Fibroblast of pulmonary artery (primary cell): Measurements from ENCODE around the gene ZNF692.

Experiments
- DNase-seq: peaks from one replicate; pipeline ENCODE4 v3.0.0-alpha.2; 2010; ENCODE audit warnings: low read depth
- H3K4me3 ChIP-seq: replicated peaks from 2 replicates; pipeline ENCODE4 v1.5.1; 2011; ENCODE audit warnings: low read depth, mild to moderate bottlenecking, control low read depth, low read length, moderate library complexity
- TF ChIP-seq, protein P1 (sequence below): IDR thresholded peaks from 2 replicates; pipeline ENCODE4 v1.5.1; 2011; ENCODE audit warnings: mild to moderate bottlenecking, control low read depth, low read length, inconsistent platforms; ENCODE audit errors: missing control alignments

Gene ZNF692

DNA sequence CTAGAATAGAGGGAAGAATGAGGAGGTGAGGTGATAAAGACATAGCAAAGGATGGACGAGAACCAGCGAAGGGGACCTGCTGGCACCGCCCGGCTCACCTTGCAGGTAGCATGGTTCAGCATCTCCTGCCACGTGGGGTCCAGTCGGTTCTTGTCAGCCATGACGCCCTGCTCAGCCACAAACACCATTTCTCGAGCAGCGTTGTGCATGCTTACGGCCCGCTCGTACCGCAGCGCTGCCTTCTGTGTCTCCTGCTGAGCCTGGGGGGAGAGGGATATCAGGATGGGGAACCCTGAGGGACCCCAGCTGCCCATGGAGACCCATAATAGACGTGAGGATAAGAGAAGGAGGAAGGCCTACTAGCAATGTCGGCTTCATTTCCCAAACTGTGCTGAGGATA, 44.5 kb downstream of the ZNF692 start:
- H3K4me3 ChIP-seq: no peak overlapping the region
- TF ChIP-seq, protein P1, sequence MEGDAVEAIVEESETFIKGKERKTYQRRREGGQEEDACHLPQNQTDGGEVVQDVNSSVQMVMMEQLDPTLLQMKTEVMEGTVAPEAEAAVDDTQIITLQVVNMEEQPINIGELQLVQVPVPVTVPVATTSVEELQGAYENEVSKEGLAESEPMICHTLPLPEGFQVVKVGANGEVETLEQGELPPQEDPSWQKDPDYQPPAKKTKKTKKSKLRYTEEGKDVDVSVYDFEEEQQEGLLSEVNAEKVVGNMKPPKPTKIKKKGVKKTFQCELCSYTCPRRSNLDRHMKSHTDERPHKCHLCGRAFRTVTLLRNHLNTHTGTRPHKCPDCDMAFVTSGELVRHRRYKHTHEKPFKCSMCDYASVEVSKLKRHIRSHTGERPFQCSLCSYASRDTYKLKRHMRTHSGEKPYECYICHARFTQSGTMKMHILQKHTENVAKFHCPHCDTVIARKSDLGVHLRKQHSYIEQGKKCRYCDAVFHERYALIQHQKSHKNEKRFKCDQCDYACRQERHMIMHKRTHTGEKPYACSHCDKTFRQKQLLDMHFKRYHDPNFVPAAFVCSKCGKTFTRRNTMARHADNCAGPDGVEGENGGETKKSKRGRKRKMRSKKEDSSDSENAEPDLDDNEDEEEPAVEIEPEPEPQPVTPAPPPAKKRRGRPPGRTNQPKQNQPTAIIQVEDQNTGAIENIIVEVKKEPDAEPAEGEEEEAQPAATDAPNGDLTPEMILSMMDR: no peak
- DNase-seq: no peak

DNA sequence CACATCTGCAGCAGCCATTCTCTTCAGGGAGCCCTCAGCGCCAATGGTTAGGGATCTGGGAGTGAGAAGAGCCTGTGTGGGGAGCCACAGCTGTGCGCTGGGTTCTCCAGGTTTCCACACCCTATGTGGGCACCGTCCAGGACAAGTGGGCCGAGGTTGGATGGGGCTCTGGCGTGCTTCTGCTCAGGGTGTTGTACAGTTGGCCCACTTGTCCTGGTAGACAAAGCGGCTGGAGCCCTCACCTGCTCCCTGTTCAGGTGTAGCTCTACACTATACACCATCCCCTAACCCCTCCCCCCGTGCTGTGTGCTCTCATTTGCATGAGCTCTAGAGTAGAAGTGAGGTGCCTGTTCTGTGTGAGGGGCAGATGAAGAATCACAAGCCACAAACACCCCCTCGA, 45.3 kb downstream of the ZNF692 start:
- TF ChIP-seq, protein P1: no peak
- DNase-seq: no peak

DNA sequence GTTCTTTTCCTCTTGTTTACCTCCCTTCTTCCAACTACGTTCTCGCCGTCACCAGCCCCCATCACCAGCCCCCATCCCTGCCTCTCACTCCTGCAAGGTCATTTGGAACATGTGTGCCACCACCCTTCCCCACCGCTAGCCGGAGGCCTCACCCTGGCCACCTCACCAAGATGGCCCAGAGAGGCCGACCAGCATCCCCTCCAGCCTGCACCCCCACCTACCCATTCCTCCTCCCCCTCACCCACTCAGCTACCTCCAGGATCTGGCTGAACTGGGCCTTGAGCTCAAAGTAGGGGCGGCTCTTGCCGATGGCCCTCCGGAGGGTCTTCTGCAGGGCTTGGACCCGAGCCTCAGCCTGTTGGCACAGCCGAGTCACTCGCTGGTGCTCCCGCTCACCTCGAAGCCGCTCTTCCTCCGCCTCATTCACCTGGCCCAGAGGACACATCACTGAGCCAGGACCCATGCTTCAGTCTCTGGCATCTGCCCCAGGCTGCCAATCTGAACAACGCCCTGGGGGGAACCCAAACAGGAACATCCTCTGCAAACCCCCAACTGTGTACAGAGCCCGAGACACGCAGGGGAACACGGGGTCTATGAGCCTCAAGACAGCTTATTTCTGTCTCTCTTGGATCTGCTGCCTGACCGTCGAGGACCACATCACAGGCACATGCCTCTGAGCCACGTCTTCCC, 46.0 kb downstream of the ZNF692 start:
- TF ChIP-seq, protein P1: no peak
- no peak for DNase-seq
- no peak overlapping the region for H3K4me3 ChIP-seq

More for the DNA sequence above, 45.3 kb downstream of the ZNF692 start:
- H3K4me3 ChIP-seq: no peak overlapping the region

DNA sequence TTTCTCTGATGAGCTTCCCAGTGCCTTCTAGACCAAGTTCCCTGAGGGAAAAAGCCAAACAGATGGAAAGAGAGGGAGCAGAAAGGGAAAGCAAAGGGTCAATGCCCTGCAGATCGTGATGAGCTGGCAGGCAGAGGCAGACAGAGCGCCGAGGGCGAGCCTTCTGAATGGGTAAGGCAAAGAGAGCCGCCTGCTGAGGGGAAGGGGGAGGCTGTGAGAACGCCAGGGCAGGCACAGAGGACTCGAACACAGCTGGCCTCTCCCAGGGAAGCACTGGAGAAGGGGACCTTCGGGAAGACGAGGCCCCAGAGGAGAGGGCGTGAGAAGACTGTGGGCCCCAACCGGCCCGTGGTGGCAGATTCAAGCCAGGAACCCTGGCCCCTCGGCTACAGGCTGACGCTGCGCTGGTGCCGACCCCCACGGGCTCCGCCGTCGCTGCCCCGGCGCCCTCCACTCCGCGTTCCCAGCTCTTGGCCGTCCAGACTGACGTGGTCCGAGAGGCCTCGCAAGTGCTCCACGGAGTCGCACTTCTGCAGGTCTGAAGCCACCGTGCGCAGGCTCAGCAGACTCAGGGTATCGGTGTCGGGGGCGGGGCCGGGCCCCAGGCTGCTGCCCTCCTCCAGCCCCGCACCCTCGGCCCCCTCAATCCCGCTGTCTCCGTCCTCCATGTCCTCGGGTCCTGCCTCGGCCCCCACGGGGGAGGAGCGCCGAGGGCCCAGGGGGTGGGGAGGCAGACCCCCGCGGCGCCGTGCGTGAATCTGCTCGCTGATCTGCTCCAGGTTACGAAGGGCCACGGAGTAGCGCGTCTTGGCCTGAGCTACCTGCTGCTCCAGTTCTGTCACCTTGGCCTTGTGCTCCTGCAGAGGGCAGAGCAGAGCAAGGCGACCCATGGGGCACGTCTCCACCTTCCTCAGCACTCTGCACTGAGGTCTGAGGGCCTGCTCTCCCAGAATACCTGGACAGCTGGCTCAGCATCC, 47.1 kb downstream of the ZNF692 start:
- no peak for DNase-seq
- H3K4me3 ChIP-seq: no peak overlapping the region

DNA sequence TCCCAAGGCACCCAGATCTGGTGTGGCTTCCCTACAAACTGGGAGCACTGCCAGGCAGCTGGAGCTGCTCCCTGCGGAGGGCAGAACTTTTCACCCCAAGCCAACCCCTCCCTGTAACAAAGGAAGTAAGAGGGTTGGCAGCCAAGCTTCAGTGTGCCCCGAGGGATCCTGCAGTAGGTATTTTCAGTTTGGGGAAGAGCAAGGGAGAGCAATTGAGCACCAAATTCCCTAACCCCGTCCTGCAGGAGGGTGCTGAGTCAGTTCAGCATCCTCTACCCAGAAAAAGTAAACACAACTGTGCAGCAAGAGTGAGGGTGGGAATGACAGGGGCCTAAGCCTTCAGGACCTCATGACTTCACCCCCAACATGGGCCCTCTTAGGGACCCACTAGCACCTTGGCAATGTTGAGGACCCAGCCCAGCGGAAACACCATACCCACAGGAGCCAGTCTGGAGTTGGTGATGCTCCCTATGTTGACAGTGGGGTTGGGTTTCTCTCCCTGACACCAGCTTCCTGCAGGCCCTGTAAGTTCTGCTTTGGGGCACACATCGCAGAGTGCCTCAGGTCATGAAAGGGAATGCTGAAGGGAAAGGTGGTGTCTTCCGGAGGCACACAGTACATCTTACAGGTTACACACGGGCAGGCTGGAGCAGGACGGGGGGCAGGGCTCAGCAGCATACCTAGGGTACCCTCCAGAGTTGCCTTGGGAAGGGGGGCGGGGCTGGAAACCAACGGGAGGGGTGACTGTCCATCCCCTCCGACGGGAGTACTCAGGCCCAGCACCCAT, 48.0 kb downstream of the ZNF692 start:
- peak; percentile 39 for DNase-seq
- H3K4me3 ChIP-seq: no peak overlapping the region
- TF ChIP-seq, protein P1: no peak

More for the DNA sequence above, 47.1 kb downstream of the ZNF692 start:
- TF ChIP-seq, protein P1: no peak

DNA sequence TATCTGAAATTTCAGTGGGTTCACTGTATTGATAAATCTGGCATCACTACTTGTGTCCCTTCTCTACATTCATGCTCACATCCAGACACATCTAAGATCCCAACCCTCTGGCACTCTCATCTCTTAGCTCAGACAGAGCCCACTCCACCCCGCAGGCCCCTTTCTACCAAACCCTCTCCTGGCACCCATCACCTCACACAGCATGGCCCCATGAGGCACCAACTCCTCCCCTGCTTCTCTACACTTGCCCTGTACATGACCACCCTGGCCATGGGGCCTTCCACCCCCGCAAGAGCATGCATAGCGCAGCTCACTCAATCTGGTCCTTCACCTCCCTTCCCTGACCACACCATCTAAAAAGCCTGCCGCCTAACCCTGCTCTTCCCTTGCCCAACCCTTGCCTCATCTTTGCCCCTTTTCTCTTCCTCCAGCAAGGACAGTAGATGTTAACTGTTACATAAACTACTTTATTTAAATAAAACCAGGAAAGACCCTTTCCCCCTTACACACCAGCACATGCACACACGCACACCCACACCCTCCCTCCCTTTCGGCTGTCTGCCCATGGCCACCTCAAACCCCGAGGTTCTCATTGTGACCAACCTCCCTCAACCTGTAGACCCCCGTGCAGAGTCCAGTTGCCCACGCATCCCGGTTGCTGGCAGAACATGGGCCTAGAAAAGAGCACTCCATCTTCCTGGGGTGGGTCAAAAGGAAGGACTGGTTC, 48.7 kb downstream of the ZNF692 start:
- TF ChIP-seq, protein P1: no peak
- no peak overlapping the region for H3K4me3 ChIP-seq
- DNase-seq: no peak
